Right lobe of liver (tissue), 6 donors: Measurements from ENCODE around the gene CEBPZ. TPM values are rescaled to one million over a fixed set of nuclear protein-coding genes. Genes with fewer than 3 reads are reported as not detected.
"Not testable (repeated sequence)": the region's sequence is repeated elsewhere in the genome, so short reads cannot be mapped to it uniquely, and the experiment has no call there.

Source experiments
- ATAC-seq, 4 donors: fragments of 200-7000 bp; cut with Tn5 transposase; one replicate each; pipeline ENCODE4 v1.9.1; 2020; ENCODE audit warnings: mild to moderate bottlenecking in 4 of 4, moderate library complexity in 4 of 4
- DNase-seq, 3 donors: peaks; one replicate each; pipeline ENCODE4 v3.0.0-alpha.2; 2020
- H3K27ac ChIP-seq, 3 donors: fragments of 200-600 bp; one replicate each; pipeline ENCODE4 v1.8.0; 2022
- H3K27me3 ChIP-seq, 2 donors: fragments of 200-600 bp; one replicate each; pipeline ENCODE4 v1.8.0; 2022
- H3K36me3 ChIP-seq, 4 donors: fragments of 200-600 bp; sonication (generic) in 1 of 4; one replicate each; pipeline versions ENCODE4 v1.5.1 to v1.8.0; 2017 to 2022; ENCODE audit warnings: control low read depth in 1 of 4
- H3K4me1 ChIP-seq, 4 donors: fragments of 200-600 bp; sonication (generic) in 1 of 4; one replicate each; pipeline versions ENCODE4 v1.5.1 to v1.8.0; 2017 to 2022; ENCODE audit warnings: control low read depth in 1 of 4
- H3K4me3 ChIP-seq, 3 donors: fragments of 200-600 bp; one replicate each; pipeline ENCODE4 v1.8.0; 2022
- H3K9me3 ChIP-seq, 4 donors: fragments of 200-600 bp; sonication (generic) in 1 of 4; one replicate each; pipeline versions ENCODE4 v1.5.1 to v1.8.0; 2017 to 2022; ENCODE audit warnings: control low read depth in 1 of 4
- POLR2A ChIP-seq: fragments of 450-650 bp; IDR thresholded peaks from one replicate; pipeline ENCODE4 v1.6.1; 2017; ENCODE audit warnings: antibody characterized with exemption, mild to moderate bottlenecking
- WGBS: methylation state at CpG from one replicate; pipeline ENCODE4 v1.1.6; 2018; ENCODE audit warnings: low coverage, low lambda C conversion rate; ENCODE audit not compliant: insufficient coverage; ENCODE audit errors: missing lambda C conversion rate; 5-methylcytosine and 5-hydroxymethylcytosine counted together
- intact Hi-C, 2 donors: fragments of 100-400 bp; cut with DNase I; formaldehyde crosslinking; loops; one replicate each; pipeline versions ENCODE4 v1.11.2 to v1.14.1; 2022
- total RNA-seq, 6 experiments: library from RNA; depleted of rRNA in 2 of 6; stranded (reverse); fragments of >200 nt in 2 of 6; fragmentation: NEBNext Ultra II Directional in 3 of 6; extraction: Animal tissue kit (Norgen Biotek cat#: 25700) in 3 of 6; gene quantifications; one replicate each; pipeline versions ENCODE4 v1.1.0 to v1.2.4, GENCODE V29; 2016 to 2023
- TF ChIP-seq, protein P1 (sequence below), 4 donors: fragments of 200-600 bp in 3 of 4; fragments of 450-650 bp in 1 of 4; IDR thresholded peaks; one replicate each; pipeline versions ENCODE4 v1.5.1 to v1.8.0; 2016 to 2022; ENCODE audit warnings: antibody characterized with exemption in 4 of 4, mild to moderate bottlenecking in 2 of 4
- donor health status: DM: no; HTN: yes; CAD: no.
- donor health status: DM: no; HTN: no; CAD: no.
- donor health status: DM: no; HTN: no; CAD: no.
- donor health status: DM: no; HTN: yes; CAD: no.
- donor health status: DM: no; HTN: yes; CAD: no.

Gene CEBPZ
- total RNA-seq, 6 experiments from 2014 or later = 13.3 to 29.3 (median 20.0) TPM

- DNase-seq (no peak), ATAC-seq (no peak)
- Histone ChIP-seq H3K27ac (no peak overlapping the region), H3K27me3 (no peaks in the 10 kb centered on the region), H3K36me3 (peaks cover 9 to 66% (median 25%) of the 10 kb centered on the region in 4 donors), H3K4me3 (no peak overlapping the region), H3K9me3 (peaks cover 0 to 3% (median 0%) of the 10 kb centered on the region in 4 donors), H3K4me1 (no peaks in the 10 kb centered on the region)
- TF ChIP-seq, protein P1, sequence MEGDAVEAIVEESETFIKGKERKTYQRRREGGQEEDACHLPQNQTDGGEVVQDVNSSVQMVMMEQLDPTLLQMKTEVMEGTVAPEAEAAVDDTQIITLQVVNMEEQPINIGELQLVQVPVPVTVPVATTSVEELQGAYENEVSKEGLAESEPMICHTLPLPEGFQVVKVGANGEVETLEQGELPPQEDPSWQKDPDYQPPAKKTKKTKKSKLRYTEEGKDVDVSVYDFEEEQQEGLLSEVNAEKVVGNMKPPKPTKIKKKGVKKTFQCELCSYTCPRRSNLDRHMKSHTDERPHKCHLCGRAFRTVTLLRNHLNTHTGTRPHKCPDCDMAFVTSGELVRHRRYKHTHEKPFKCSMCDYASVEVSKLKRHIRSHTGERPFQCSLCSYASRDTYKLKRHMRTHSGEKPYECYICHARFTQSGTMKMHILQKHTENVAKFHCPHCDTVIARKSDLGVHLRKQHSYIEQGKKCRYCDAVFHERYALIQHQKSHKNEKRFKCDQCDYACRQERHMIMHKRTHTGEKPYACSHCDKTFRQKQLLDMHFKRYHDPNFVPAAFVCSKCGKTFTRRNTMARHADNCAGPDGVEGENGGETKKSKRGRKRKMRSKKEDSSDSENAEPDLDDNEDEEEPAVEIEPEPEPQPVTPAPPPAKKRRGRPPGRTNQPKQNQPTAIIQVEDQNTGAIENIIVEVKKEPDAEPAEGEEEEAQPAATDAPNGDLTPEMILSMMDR (IDR thresholded peaks at IDR 0.05) = no peak
- no peak for TF ChIP-seq POLR2A
- 78% methylated on average over 3 of the region's 3 CpGs for WGBS
- intact Hi-C loops = no loop called here
Measured at GRCh38 chr2:37211939-37212338, 19.5 kb downstream of the CEBPZ start.

GRCh38 chr2:37211212-37211611 lies 20.2 kb downstream of the CEBPZ start:
- no peaks in the 10 kb centered on the region for H3K4me1 ChIP-seq
- ATAC-seq = no peak

DNA sequence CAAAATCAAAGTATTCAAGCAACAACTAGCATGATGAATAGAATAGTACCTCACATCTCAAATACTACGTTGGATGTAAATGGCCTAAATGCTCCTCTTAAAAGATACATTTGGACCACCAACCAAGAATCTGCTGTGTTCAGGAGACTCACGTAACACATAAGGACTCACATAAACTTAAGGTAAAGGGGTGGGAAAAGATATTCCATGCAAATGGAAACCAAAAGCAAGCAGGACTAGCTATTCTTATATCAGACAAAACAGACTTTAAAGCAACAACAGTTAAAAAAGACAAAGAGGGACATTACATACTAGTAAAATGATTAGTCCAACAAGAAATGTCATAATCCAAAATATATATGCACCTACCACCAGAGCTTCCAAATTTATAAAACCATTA lies 24.6 kb downstream of the CEBPZ start:
- WGBS = 100% methylated on average over 2 of the region's 2 CpGs
- peaks cover 3 to 61% (median 33%) of the 10 kb centered on the region in 4 donors for H3K36me3 ChIP-seq
- not testable (repeated sequence) for ATAC-seq

More at GRCh38 chr2:37211212-37211611, 20.2 kb downstream of the CEBPZ start:
- Histone ChIP-seq H3K9me3 (peaks cover 0 to 3% (median 0%) of the 10 kb centered on the region in 4 donors), H3K36me3 (peaks cover 9 to 65% (median 28%) of the 10 kb centered on the region in 4 donors), H3K4me3 (no peak overlapping the region), H3K27me3 (no peaks in the 10 kb centered on the region), H3K27ac (no peak overlapping the region)
- no peak for DNase-seq
- intact Hi-C loops = no loop called here
- TF ChIP-seq, protein P1 (IDR thresholded peaks at IDR 0.05) = no peak
- TF ChIP-seq POLR2A = no peak

GRCh38 chr2:37205689-37206341 lies 25.6 kb downstream of the CEBPZ start:
- no peaks in the 10 kb centered on the region for H3K27me3 ChIP-seq
- no peak for TF ChIP-seq POLR2A
- TF ChIP-seq, protein P1 (IDR thresholded peaks at IDR 0.05) = no peak
- H3K36me3 ChIP-seq = peaks cover 0 to 54% (median 33%) of the 10 kb centered on the region in 4 donors
- peaks cover 0 to 3% (median 0%) of the 10 kb centered on the region in 4 donors for H3K9me3 ChIP-seq
- WGBS = 97% methylated on average over 5 of the region's 5 CpGs
- no peak overlapping the region for H3K27ac ChIP-seq
- ATAC-seq (no peak), DNase-seq (no peak)
- H3K4me3 ChIP-seq = no peak overlapping the region
- intact Hi-C loops = no loop called here
- H3K4me1 ChIP-seq = no peaks in the 10 kb centered on the region

More for the DNA sequence above, 24.6 kb downstream of the CEBPZ start:
- H3K27ac ChIP-seq, intact Hi-C loops, H3K9me3 ChIP-seq, H3K27me3 ChIP-seq, H3K4me3 ChIP-seq, DNase-seq, H3K4me1 ChIP-seq: not testable (repeated sequence)

DNA sequence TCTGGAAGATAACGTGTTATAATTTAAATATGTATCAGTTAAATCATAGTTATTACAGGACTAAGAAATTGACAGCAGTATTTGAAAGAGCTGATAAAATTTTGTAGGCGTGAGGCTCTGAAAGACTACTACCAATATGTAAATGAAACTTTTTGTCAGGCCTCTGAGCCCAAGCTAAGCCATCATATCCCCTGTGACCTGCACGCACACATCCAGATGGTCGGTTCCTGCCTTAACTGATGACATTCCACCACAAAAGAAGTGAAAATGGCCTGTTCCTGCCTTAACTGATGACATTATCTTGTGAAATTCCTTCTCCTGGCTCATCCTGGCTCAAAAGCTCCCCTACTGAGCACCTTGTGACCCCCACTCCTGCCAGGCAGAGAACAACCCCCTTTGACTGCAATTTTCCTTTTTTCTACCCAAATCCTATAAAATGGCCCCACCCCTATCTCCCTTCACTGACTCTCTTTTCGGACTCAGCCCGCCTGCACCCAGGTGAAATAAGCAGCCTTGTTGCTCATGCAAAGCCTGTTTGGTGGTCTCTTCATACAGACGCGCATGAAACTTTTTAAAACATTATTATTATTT lies 26.2 kb downstream of the CEBPZ start:
- WGBS = 87% methylated on average over 7 of the region's 8 CpGs
- H3K4me3 ChIP-seq, H3K27me3 ChIP-seq, H3K27ac ChIP-seq, H3K4me1 ChIP-seq, intact Hi-C loops, H3K9me3 ChIP-seq, DNase-seq, ATAC-seq: not testable (repeated sequence)
- peaks cover 0 to 53% (median 30%) of the 10 kb centered on the region in 4 donors for H3K36me3 ChIP-seq
